GM19372 (cell line): ENCODE measurements around the gene TCEA2.

Experiments used
- ATAC-seq: cut with Tn5 transposase; IDR thresholded peaks from one replicate; pipeline ENCODE4 v1.9.1; 2021; ENCODE audit warnings: mild to moderate bottlenecking, low read depth, moderate library complexity; ENCODE audit not compliant: unreplicated experiment

TCEA2 gene

DNA sequence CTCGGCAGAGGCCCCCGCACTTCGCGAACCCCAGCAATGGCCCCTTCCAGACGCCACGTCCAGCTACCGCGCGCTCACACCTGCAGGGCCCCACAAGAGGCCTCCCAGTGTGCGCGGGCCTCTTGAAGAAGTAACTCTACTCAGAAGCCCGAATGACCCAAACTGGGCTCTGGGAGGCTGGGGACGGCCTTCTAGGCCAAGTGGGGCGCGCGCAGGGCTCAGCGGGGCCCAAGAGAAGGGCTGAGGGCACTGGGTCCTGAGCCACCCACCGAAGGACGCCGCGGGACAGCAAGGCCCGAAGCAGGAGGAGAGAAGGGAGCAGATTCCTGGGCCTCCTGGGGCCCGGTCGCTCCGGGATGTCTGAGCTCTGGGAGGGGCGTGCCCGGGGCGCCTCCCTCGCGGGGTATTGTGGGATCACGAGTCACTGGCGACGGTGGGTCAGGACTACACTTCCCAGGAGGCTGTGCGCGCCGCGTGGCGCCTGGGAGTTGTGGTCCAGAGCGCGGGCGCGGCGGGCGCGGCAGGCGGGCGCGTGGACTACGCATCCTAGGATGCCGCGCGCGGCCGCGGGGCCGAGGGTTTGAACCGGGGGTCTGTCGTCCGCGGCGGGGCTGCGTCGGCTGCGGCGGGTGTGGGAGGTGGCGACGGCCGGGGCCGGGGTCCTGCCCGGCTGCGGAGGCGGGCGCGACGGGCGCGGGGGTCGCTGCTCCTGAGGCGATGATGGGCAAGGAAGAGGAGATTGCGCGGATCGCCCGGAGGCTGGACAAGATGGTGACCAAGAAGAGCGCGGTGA lies at the start of gene TCEA2:
TCEA2 (plus strand) TSS at position 603 of the 793 bp plus-strand sequence; CDS start at position 718, 115 bp downstream.
- ATAC-seq, result peak; percentile 83

DNA sequence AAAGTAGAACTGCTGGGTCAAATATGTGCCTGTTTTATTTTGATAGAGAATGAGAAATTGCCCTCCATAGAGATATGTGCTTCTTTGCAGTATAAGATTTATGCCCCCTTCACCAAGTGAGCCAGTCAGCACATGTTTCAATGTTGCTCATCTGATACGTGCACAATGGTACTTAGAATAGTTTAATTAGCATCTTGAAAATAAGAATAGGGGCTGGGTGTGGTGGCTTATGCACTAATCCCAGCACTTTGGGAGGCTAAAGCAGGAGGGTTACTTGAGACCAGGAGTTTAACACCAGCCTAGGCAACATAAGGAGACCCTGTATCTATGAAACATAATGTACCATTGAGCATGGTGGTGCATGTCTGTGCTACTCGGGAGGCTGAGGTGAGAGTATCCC lies 47.4 kb upstream of the TCEA2 start:
- no peak for ATAC-seq

DNA sequence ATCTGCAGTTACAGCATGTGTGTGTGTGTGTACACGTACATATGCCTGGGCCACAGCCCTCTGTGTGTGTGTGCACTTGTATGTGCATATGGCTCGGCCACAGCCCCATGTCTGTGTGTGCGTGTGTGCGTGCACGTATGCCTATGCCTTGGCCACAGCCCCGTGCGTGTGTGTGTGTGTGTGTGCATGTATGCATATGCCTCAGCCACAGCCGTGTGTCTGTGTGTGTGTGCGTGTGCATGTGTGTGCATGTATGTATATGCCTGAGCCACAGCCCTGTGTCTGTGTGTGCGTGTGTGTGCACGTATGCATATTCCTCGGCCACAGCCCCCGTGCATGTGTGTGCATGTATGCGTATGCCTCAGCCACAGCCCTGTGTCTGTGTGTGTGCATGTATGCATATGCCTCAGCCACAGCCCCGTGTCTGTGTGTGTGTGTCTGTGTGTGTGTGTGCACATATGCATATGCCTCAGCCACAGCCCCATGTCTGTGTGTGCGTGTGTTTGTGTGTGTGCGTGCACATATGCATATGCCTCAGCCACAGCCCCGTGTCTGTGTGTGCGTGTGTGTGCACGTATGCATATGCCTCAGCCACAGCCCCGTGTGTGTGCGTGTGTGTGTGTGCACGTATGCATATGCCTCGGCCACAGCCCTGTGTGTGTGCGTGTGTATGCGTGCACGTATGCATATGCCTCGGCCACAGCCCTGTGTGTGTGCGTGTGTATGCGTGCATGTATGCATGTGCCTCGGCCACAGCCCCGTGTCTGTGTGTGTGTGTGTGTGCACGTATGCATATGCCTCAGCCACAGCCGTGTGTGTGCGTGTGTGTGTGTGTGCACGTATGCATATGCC lies 41.6 kb upstream of the TCEA2 start:
- ATAC-seq, result no peak

DNA sequence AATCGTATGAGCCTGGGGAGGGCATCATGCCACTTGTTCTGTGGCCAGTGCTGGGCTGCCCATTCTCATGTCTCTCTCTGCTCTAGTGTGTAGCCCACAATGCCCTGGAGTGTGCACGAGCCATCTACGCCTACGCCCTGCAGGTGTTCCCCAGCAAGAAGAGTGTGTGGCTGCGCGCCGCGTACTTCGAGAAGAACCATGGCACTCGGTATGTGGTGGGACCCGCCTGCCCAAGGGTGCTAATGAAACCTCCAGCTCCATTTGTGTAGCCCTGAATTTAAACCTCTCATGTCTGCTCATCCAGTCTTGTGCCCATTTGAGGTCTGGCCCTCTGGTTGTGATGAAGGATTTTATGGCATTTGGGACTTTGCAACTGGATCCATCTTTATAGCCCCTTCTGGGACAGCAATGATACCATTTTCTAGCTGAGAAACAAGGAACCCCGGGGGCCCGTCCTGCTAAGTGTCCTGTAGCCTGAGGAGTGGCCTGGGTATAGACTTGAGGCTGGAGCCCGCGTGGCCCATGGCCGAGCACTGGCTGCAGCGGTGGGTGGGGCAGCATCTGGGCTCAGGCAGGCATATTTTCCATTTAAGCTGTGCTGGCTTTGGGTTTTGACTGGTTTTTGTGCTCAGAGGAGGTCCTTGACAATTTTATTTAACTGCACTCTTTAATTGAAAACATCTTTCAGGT lies 40.2 kb upstream of the TCEA2 start:
- no peak for ATAC-seq

DNA sequence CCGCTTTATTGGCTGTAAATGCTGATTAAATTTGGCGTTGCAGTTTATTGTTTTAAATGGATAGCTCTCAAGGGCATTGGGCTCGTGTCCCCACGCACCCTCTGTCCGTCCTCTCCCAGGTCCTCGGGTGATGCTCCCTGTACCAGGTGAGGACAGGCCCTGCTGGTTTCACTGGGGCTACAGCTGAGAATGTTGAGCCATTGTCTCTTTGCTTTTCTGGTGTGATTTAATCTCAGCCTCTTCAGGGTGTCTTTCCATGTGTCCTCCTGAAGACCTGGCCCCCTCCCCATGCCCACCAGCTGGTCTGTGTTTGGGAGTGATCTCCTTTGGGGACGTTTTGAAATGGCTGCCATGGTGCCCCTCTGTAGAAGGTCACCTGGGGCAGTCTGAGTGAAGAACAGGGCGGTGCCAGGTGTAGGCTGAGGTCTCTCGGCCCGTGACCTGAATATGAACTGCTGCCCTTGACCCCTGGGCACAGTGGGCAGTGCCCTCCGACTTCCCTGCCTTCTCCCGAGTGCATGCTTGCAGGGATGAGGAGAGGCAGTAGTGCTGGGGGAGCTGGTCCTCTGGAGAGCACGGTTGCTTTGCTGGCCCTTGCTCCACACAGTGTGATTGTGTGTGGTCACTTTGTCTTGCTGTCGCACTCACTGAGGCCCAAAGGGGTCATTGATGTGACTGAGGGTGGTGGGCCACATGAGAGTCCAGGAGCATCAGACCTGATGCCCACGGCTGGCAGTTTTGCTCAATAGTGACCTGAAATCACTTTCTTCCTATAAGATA lies 39.4 kb upstream of the TCEA2 start:
- ATAC-seq, result no peak

DNA sequence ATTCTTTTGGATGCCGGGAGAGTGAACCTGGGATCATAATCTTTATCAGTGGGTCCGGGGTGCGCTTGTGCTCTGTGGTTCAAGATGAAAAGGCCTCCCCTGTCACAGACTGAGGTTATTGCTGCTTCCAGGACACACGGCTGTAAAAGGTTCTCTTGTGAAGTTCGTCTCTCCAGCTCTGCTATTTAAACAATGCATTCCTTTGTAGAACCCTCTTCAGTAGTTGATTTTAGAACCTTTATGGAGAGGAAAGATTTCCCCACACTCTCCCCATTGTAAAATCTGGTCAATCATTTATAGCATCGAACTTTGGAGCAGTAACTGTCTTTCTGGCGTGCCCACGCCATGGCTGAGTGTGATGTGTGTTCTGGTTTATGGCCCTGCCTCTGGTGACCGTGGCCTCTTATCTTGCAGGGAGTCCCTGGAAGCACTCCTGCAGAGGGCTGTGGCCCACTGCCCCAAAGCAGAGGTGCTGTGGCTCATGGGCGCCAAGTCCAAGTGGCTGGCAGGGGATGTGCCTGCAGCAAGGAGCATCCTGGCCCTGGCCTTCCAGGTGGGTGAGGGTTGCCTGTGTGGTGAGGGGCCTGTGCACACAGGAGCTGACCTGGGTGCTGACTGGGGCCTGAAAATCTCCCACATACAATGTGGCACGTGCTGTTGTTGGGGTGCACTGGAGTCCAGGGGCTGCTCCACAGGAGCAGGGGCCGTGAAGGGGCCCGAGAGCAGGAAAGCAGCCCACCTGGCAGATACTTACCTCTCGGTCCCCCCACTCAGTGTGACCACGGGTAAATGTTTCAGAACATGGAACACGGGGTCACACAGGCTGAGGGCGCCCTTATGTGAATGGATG lies 38.6 kb upstream of the TCEA2 start:
- ATAC-seq, result no peak

DNA sequence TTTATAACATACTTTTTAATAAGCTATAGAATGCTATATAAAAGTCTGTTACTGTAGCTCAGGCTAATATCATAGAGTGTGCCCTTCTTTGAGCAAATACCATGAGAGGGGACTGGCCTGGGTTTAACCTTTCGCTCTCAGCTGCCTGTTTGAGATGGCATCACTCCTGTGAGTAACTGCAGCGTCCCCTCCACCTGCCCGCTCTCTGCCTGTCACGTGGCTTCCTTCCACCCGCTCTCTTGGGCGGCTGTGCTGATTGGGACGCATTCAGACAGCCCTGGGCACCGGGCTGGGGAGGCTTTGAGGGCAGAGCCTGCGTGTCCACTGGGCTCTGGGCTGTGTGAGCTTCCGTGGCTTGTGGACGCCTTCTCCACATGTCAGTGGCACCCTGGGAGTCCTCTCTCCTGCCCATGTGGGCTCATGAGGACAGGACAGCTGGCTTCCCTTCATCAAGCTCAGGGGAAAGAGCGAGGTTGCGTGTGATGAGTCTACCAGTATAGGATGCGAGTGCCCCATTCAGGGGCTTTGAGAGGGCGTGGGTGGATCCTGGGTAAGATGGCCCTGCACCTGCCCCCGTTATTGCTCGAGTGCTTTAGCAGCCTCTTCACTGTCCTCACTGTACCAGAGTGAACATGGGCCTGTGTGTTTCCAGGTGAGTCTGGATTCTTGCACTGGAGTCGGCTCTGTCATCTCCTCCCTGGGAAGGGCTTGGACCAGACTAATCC lies 37.7 kb upstream of the TCEA2 start:
- no peak for ATAC-seq

DNA sequence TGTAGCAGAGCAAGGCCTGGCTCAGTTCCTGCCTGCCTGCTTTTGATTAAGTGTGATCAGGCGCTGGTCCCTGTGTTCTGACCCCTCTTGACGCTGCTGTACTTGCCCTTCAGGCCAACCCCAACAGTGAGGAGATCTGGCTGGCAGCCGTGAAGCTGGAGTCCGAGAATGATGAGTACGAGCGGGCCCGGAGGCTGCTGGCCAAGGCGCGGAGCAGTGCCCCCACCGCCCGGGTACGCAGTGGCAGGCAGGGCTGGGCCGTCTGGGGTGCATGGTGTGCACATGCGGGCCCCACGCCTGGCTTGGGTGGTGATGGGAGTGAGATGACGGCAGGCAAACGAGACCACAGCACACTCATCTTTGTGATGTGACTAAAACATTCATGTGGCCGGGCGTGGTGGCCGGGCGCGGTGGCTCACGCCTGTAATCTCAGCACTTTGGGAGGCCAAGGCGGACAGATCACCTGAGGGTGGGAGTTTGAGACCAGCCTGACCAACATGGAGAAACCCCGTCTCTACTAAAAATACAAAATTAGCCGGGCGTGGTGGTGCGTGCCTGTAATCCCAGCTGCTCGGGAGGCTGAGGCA lies 37.1 kb upstream of the TCEA2 start:
- ATAC-seq, result no peak

DNA sequence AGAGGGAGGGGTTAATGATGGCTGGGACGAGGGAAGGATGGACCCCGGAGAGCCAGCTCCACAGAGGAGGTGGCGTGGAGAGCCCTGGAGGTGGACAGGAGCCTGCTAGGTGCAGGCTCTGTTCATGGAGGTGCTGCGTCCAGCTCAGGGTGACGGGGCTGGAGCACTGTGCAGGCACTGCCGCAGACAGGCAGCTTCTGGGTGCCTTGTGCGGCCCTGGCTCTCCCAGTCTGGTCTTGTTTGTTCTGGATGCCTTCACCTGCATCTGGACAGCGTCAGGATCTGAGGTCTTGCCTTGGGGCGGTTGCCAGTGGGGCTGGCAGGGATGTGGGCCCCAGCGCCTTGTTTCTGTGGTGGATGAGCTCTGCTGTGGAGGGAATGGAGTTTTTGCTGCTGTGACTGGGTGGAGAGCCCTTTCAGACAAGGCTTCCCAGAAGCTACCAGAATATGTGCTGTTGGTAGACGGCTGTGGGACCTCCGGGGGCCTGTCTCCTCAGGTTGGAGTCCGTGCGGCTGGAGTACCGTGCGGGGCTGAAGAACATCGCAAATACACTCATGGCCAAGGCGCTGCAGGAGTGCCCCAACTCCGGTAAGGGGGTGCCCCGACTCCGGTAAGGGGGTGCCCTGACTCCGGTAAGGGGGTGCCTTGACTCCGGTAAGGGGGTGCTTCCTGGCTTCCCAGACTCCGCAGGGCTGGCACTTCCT lies 34.9 kb upstream of the TCEA2 start:
- no peak for ATAC-seq

DNA sequence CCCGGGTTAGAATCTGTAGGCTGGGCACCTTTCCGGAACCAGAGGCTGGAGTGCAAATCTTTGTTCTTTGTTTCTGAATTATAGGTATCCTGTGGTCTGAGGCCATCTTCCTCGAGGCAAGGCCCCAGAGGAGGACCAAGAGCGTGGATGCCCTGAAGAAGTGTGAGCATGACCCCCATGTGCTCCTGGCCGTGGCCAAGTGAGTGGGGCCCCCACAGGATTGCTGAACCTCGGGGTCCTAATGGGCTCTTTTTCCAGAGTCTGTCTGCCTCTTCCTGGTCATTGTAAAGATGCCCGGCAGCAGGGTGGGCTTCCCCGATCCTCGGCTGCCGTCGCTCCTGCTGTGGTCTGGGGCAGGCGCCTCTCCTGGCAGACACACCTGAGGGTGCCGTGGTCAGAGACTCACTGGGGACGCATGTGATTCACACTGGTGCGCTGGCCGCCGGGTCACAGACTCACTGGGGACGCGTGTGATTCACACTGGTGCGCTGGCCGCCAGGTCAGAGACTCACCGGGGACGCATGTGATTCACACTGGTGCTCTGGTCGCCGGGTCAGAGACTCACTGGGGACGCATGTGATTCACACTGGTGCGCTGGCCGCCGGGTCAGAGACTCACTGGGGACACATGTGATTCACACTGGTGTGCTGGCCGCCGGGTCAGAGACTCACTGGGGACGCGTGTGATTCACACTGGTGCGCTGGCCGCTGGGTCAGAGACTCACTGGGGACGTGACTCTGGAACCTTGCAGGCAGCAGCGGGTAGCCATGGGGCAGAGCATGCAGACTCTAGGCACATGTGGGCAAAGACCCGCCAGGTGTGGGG lies 33.5 kb upstream of the TCEA2 start:
- ATAC-seq, result no peak

DNA sequence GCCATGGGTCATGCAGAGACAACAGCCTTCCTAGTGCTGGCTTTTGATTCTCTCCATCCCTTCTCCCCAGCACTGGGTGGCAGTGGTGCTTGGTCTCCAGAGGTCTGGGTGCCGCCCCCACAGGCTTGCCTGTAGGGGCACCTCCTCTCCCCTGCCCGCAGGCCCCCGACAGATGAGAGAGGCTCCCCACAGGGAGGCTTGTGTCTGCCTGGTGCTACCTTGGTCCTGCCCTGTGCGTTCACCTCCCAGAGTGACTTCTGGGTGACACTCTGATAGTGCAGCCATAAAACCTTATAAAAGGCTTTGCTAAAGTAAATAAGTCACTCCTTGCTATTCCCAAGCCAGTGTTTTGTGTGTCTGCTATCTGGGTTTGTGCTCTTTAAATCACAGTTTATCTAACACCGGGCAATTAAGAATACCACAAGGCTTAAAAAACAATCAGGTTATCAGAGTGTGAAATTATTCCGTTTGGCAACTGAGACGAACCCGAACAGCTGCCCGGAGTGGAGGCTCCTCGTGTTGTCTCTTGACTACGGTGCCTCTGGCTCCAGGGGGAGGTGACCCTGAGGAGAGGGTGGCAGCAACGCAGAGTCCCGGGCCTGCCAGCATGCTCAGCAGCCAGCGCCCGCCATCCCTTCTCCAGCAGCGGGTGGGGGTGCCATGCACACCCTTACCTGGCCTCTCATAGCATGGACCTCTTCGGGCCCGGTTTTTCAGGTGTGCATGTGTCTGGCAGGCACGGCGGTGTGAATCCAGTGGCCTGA lies 32.4 kb upstream of the TCEA2 start:
- ATAC-seq, result no peak

DNA sequence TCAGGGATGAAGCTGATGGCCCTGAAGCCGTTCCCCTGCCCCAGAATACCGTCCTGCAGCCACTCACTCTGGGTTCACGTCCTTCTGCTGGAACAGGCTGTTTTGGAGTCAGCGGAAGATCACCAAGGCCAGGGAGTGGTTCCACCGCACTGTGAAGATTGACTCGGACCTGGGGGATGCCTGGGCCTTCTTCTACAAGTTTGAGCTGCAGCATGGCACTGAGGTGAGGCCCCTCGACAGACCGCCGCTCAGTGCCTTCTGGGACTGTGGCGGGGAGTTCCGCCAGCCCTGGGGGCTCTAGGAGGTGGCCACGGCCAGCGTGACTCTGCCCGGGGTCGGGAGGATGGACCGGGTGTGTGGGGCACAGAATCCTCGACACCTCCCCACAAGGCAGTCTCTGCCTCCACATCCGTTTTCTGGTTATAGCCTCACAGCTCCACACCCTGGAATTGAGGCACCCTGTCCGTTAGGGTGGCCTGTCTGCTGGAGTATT lies 31.1 kb upstream of the TCEA2 start:
- ATAC-seq, result no peak

DNA sequence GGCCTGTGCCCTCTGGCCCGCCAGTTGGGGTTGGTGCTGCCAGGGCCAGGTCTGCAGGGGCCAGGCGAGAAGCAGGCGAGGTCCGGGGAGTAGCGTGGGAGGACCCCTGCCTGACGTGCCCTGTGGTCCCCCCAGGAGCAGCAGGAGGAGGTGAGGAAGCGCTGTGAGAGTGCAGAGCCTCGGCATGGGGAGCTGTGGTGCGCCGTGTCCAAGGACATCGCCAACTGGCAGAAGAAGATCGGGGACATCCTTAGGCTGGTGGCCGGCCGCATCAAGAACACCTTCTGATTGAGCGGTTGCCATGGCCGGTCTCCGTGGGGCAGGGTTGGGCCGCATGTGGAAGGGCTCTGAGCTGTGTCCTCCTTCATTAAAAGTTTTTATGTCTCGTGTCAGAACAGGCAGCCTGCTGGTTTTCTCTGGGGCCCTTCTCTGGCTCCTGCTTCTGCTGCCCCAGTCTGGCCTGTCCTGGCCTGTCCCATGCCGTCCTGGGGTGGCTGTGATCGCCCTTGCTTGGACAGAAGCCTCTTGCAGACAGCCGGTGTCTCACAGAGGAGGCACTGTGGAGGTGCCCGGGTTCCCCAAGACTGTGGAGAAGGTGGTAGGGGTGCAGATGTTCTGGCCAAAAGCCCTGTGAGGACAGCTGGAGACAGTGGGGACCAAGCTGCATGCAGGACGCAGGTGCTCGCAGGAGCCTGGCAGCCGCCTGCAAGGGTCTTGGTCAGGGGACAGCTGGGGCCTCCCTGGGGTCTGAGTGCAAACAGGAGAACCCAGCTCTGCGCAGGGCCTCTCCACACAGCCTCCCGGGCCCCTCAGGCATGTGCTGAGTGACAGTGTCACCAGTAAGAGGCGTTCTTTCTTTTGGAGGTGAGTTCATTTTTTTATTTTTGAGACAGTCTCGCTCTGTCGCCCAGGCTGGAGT lies 30.0 kb upstream of the TCEA2 start:
- no peak for ATAC-seq

DNA sequence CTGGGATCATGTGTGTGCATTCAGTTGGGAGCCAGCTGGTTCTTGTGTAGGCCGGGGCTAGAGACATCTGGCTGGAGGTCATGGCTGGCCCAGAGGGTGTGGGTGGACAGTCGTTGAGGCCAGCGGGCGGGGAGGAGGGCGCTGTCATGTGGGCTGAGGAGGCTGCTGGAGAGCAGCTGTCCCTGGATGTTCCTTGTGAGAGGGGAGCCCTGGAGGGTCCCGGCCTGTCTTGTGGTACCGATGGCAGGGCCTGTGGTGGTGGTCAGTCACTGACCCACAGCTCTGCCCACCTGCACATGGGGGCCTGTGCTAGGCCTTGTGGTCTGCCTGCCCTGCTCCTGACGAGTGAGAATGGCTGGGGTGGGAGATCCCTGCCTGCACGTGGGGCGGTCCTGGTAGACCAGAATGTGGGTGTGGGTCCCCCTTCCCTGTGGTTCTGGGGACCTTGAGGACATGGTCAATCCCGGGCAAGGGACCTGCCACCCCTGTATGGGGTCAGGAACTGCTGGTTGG lies 29.0 kb upstream of the TCEA2 start:
- no peak for ATAC-seq
